Hematopoietic multipotent progenitor cell treated with erythropoietin and hydrocortisone succinate and interleukin-3 and kit ligand, for 4 days (in vitro differentiated cells): ENCODE measurements around the gene ITM2B.
"Not testable (repeated sequence)": the region's sequence is repeated elsewhere in the genome, so short reads cannot be mapped to it uniquely, and the experiment has no call there.

Experiments
- DNase-seq: peaks from one replicate; pipeline ENCODE4 v3.0.0-alpha.2; 2015

Gene ITM2B

DNA sequence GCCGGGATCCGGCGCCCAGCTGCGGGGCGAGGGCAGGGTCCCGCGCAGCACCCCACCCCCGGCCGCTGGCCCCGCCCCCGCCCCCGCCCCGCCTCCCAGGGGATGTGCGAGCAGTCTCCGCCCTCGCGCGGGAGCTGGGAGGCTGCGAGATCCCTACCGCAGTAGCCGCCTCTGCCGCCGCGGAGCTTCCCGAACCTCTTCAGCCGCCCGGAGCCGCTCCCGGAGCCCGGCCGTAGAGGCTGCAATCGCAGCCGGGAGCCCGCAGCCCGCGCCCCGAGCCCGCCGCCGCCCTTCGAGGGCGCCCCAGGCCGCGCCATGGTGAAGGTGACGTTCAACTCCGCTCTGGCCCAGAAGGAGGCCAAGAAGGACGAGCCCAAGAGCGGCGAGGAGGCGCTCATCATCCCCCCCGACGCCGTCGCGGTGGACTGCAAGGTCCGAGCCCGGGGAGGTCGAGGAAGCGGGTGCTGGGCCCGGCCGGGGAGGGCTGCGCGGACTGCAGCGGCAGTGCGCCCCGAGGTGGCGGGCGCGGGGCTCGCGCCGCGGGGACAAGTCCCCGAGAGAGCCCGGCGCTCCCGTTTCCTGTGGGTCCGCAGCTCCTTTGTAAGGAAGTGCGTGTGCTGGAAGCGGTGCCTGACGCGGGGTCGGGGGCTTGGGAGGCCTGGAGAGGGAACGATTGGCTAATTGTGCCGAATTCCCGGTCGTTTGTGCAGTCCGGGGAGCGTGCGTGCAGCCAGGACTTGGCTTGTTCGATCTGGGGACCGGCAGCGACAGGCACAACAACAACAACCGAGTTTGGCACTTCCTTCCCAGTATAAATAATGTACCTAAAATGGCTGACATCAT lies at the start of gene ITM2B:
TSS of gene ITM2B (plus strand) at position 161 of the 843 bp plus-strand sequence. CDS start at position 316, 155 bp downstream.
- DNase-seq = peak; percentile 88

- DNase-seq = no peak
Measured at GRCh38 chr13:48184260-48184659, 48.7 kb upstream of the ITM2B start.

- no peak for DNase-seq
Measured at GRCh38 chr13:48185018-48185417, 48.0 kb upstream of the ITM2B start.

DNA sequence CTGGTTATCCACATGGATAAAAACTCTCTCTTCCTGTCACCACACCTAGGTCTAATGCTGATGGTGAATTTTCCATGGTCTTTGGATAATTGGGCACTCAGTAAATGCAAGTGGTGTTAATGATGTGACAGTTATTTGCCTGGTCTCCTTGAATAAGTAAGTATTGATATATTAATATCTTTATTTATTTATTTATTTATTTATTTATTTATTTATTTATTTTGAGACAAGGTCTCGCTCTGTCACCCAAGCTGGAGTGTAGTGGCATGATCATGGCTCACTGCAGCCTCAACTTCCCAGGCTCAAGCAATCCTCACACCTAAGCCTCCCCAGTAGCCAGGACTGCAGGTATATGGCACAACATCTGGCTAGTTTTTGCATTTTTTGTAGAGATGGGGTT lies 46.3 kb upstream of the ITM2B start:
- no peak for DNase-seq

DNA sequence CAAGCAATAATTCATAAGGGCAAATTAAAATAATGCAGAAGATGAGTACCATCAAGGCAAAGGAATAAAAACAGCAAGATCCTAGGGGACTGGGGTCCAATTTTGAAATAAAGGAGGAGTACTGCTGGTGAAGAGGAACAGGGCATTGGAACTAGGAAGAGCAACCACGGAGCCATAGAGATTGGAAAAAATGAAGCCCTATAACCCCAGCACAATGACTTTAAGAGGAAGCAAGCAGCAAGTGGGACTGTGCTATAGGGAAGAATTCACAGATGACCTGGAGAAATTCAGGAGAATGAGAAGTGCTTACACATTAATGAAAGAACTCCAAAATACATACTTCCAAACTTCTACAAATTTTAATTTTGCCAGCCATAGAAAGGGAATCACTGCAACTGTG lies 44.9 kb upstream of the ITM2B start:
- DNase-seq = no peak

DNA sequence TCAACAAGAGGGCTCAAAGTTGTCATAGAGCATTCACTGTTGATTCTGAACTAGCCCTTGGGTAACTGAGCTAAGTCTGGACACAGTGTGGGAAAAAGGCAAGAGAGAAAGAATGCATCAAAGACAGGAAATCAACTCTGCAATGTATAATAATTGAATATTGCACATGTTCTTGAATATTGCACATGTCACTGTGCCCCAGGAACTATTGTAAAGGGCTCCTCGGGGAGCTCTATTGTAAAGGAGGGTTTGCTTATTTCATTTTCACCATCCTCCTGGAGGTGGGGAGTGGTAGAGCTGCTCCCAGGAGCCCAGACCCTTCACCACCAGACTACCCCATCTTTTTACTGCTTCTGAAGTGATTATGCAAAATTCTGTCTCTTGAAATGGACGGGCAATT lies 44.4 kb upstream of the ITM2B start:
- DNase-seq = no peak

- DNase-seq = no peak
Measured at GRCh38 chr13:48189171-48189570, 43.8 kb upstream of the ITM2B start.

- DNase-seq = no peak
Measured at GRCh38 chr13:48192411-48192935, 40.5 kb upstream of the ITM2B start.

- DNase-seq = peak; percentile 88
Measured at GRCh38 chr13:48194379-48194754, 38.6 kb upstream of the ITM2B start.

- DNase-seq = no peak
Measured at GRCh38 chr13:48199404-48199946, 33.5 kb upstream of the ITM2B start.

GRCh38 chr13:48201044-48201443 lies 32.0 kb upstream of the ITM2B start:
- no peak for DNase-seq

GRCh38 chr13:48207207-48207606 lies 25.8 kb upstream of the ITM2B start:
- not testable (repeated sequence) for DNase-seq

- no peak for DNase-seq
Measured at GRCh38 chr13:48210178-48210577, 22.8 kb upstream of the ITM2B start.

DNA sequence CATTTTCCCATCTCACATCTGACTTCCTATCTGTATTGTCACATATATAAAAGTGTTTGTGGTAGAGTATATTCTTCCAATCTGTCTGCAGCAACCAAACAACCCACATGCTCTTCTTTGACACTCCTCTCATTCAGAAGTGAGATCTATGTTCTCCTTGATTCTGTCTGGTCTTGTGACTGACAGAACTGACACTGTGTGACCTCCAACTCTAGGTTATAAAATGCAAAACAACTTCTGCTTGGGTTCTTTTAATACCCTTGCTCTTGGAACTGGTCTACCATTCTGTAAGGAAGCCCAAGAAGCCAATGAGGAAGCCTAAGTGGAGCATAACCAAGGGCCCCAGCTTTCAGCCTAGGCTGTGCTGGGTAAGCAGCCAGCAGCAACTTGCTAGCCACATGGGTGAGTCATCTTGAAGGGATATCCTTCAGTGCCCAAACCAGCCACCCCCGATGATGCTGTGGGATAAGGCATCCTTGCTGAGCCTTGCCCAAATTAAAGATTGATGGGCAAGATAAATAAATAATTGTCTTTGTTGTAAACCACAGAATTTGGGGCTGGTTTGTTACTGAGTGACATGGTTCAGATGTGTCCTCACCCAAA lies 18.4 kb upstream of the ITM2B start:
- DNase-seq = peak; percentile 41

DNA sequence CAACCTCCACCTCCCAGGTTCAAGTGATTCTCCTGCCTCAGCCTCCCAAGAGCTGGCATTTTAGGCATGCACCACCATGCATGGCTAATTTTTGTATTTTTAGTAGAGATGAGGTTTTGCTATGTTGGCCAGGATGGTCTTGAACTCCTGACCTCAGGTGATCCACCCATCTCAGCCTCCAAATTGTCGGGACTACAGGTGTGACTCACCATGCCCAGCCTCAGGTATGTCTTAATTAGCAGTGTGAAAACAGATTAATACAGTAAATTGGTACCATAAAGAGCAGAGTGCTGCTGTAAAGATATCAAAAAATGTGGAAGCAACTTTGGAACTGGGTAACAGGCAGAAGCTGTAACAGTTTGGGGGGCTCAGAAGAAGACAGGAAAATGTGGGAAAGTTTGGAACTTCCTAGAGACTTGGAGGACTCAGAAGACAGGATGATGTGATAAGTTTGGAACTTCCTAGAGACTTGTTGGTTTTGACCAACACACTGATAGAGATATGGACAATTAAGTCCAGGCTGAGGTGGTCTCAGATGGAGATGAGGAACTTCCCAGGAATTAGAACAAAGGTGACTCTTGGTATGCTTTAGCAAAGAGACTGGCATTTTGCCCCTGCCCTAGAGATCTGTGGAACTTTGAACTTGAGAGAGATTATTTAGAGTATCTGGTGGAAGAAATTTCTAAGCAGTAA lies 17.3 kb upstream of the ITM2B start:
- not testable (repeated sequence) for DNase-seq

DNA sequence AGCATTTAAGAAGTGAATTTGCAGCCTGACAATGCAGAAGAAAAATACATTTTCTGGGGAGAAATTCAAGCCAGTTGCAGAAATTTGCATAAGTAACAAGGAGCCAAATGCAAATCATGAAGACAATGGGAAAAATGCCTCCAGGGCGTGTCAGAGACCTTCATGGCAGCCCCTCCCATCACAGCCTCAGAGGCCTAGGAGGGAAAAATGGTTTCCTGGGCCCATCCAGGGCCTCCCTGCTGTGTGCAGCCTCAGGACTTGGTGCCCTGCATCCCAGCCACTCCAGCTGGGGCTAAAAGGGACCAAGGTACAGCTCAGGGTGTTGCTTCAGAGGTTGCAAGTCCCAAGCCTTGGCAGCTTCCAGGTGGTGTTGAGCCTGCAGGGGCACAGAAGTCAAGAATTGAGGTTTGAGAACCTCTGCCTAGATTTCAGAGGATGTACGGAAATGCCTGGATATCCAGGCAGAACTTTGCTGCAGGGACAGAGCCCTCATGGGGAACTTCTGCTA lies 16.7 kb upstream of the ITM2B start:
- no peak for DNase-seq

DNA sequence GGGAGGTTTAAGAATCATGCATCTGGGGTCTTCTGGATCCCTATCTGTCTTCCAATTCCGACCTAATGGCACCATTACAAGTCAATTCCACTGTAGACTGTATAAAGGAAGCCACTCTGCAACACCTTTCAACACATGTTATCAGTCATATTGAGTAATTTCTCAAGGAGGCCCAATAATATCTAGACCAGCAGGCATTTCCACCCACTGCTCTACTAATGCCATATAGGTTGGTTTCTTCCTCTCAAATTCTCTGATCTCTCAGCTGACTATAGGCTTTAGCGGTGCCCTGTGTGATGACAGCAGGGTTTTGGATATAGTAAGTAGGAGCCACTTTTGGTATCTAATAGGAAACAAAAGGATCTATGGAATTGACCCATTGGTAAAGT lies 12.4 kb upstream of the ITM2B start:
- peak; percentile 18 for DNase-seq

DNA sequence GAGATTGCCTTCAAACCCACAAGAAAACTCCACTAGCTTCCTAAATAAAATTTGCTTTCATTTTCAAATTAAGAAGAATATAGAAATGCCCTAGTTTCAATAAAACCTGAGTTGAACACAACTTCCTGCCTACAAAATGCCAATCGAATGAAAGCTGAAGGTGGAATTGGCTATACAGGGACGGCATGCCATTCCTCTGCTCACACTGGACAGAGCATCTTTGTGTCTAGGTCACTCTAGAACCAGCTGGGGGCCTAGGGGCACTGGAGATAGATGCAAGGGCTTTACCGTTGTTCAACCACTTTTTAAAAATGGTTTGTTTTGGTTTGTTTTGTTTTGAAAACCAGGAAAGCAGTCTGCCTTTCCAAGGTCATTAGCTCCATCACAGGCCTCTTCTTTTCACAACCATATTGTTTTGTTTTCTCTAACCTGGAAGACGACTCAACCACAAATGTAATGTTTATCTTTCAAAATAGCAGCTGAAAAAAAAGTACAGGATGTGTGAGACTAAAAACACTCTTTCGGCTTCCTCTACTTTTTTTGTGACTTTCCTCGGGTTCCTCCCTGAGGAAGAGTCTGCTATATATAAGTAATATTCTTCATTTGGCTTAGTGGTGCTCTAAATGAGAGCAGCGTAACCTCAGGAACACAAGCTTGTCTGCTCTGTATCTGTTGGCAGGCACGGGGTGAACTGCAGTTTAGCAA lies 11.9 kb upstream of the ITM2B start:
- peak; percentile 48 for DNase-seq

- DNase-seq = no peak
Measured at GRCh38 chr13:48221686-48222187, 11.3 kb upstream of the ITM2B start.

- DNase-seq = peak; percentile 46
Measured at GRCh38 chr13:48222358-48223301, 10.4 kb upstream of the ITM2B start.

DNA sequence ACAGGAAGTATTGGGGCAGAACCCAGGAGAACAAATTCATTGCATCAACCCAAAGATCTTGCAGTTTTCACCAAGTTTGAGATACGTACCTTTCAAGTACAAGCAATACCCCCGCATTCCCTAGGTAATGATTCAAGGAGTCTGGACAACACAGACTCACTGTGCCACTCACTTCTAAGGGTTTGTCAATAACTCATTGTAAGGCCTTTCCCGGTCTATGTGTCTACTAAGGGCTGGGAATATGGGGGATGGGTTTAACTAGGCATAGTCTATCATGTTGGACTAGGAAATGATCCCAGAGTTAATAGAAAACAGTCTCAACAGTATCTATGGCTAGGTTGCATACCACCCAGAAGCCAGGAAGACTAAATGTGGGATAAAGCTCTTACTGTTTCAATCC lies 8.3 kb upstream of the ITM2B start:
- DNase-seq = no peak
